ENCODE data around the gene ZNF853.

DNA sequence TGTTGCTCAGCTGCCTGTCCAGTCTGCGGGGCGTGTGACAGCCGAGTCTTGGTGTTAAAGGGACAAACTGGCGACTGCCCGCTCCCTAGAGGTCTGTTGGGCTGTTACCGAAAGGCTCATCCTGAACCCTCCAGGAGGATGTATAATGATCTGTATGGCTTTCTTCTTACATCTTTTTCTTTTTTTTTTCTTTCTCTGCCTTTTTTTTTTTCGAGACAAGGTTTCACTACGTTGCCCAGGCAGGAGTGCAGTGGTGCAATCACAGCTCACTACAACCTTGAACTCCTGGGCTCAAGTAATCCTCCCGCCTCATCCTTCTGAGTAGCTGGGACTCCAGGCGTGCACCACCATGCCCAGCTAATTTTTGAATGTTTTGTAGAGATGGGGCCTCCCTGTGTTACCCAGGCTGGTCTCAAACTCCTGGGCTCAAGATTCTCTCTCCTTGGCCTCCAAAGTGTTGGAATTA, 24.7 kb upstream of the ZNF853 start:
- TF ChIP-seq ZNF274 (IDR thresholded peaks at IDR 0.05; ENCODE audit: low read depth, low read length) (no peak), SUZ12 (IDR thresholded peaks at IDR 0.05; ENCODE audit: extremely low read depth, insufficient read depth, insufficient read length) (no peak), YY1 (IDR thresholded peaks at IDR 0.05; ENCODE audit: insufficient read depth, insufficient read length) (no peak)

All from NT2/D1 (cell line).